Activated CD8-positive, alpha-beta memory T cell treated with anti-CD3 and anti-CD28 coated beads for 1 hour (primary cell): ENCODE measurements around the gene CHCHD4.
"Not testable (repeated sequence)": the region's sequence is repeated elsewhere in the genome, so short reads cannot be mapped to it uniquely, and the experiment has no call there.

ENCODE experiments used
- DNase-seq, 2 donors: peaks; one replicate each; pipeline ENCODE4 v3.0.0-alpha.2; 2020; ENCODE audit warnings: low read depth in 1 of 2; ENCODE audit errors: extremely low read depth in 1 of 2

The CHCHD4 gene

DNA sequence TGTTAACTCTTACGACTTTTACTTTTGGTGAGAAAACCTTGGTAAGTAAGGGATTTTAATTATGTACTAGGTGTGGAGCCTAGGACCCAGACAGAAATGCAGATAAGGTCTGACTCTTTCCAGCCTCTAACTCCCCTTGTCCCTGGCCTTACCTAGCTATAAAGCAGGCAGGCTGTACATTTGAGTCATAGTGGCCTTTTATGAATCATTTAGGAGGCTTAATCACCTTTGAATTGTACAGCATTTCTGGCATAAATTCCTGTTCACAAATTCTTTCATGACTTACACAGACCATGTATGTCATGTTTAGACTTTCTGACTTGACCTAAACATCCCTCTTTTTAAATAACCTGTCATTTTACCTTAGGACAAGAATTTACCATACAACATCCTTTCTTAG, 47.4 kb downstream of the CHCHD4 start:
- no peak for DNase-seq

GRCh38 chr3:14075233-14075632, 49.4 kb downstream of the CHCHD4 start:
- not testable (repeated sequence) for DNase-seq

DNA sequence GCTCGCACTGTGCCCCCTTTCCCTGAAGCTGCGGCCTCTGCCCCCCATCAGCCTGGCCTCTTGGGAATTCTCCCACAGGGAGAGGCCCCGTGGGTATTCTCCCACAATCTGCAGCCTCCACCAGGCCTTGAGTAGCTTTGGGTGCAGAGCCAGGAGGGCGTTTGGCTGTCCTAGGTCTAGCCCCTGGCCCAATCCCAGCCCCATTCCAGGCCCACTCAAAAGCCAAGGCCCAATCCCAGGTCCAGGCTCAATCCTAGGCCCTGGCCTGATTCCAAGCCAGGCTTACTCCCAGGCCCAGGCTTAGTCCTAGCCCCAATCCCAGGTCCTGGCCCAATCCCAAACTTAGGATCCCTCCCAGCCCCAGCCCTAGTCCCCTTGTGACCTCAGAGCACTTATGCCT, 59.8 kb downstream of the CHCHD4 start:
- DNase-seq: no peak

DNA sequence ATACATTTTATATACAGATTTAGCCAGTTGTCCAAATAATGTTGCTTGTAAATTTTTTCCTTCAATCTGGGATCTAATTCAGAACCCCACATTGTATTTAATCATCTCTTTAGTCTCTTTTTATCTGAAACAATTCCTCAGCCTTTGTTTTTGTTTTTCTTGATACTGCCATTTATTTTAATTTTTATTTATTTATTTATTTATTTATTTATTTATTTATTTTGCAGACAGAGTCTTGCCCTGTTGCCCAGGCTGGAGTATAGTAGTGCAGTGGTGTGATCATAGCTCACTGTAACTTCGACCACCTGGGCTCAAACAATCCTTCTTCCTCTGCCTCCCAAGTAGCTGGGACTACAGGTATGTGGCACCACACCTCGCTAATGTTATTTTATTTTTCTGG, 61.5 kb downstream of the CHCHD4 start:
- no peak for DNase-seq
